ENCODE data around the gene CFAP410. TPM values are rescaled to one million over a fixed set of nuclear protein-coding genes. Genes with fewer than 3 reads are reported as not detected.

Gene CFAP410
- total RNA-seq, 1 donor from 2014 or later = 25.4 TPM

DNA sequence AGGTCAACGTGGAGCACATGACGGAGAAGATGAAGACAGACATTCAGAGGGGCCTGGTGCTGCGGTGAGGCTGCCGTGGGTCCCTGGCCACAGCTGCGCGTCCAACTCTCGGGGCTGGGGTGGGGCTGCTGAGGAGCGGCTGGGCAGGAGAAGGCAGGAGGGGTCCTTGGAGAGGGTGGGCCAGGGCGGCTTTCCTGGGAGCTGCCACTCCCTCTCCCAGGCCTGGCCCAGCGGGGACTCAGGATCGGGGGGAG, 14.4 kb downstream of the CFAP410 start:
- TF ChIP-seq, protein P1, sequence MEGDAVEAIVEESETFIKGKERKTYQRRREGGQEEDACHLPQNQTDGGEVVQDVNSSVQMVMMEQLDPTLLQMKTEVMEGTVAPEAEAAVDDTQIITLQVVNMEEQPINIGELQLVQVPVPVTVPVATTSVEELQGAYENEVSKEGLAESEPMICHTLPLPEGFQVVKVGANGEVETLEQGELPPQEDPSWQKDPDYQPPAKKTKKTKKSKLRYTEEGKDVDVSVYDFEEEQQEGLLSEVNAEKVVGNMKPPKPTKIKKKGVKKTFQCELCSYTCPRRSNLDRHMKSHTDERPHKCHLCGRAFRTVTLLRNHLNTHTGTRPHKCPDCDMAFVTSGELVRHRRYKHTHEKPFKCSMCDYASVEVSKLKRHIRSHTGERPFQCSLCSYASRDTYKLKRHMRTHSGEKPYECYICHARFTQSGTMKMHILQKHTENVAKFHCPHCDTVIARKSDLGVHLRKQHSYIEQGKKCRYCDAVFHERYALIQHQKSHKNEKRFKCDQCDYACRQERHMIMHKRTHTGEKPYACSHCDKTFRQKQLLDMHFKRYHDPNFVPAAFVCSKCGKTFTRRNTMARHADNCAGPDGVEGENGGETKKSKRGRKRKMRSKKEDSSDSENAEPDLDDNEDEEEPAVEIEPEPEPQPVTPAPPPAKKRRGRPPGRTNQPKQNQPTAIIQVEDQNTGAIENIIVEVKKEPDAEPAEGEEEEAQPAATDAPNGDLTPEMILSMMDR (IDR thresholded peaks at IDR 0.05) = no peak
- Histone ChIP-seq H3K9me3 (no peaks in the 10 kb centered on the region), H3K4me3 (no peak overlapping the region), H3K27ac (no peak overlapping the region), H3K4me1 (no peaks in the 10 kb centered on the region), H3K27me3 (no peaks in the 10 kb centered on the region), H3K36me3 (peaks cover 60% of the 10 kb centered on the region)
- ATAC-seq (no peak), DNase-seq (no peak)
- intact Hi-C loops (cut with DNase I) = no loop called here

DNA sequence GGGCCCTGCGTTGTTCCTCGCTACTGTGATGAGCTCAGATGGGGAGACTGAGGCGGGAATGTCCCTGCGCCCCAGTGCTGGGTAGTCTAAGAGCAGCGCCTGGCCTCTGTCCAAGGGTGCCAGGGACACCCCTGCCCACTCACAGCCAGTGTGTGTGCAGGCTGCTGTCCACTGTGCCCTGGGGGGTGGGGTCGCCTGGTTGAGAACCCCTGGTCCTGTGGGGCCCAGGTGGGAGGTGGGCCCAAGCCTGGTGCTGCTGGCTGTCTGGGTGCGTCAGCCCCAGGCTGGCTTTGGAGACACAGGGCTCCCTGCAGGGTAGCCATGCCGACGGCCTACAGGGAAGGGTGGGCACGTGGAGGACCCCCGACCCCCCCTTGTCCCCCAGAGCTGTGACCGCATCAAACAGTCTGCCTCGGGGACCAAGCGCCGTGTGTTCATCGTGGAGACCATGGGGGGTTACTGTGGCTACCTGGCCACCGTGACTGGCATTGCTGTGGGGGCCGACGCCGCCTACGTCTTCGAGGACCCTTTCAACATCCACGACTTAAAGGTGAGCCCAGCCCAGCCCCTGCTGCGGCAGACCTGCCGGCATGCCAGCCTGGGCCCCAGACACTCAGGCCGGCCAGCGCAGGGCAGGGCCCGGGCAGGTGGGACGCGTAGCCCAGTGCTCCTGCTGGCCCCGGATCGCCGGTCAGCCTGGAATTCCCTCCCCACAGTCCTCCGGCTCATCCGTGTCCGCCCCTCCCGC, 14.9 kb downstream of the CFAP410 start:
- intact Hi-C loops (cut with DNase I) = no loop called here

DNA sequence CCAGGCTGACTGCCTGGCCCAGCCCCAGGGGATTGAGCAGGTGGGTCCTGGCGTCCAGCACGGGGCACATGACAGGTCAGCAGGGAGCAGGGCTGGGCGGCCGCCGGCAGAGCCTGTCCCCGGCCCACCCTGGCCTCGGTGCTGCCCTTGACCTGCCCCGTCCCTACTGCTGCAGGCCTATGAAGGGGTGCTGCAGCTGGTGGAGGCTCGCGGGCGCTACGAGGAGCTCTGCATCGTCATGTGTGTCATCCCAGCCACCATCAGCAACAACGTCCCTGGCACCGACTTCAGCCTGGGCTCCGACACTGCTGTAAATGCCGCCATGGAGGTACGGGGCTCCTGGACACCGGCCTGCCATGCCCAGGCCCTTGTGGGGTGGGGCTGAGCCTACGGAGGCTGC, 15.6 kb downstream of the CFAP410 start:
- no peaks in the 10 kb centered on the region for H3K27me3 ChIP-seq
- peaks cover 72% of the 10 kb centered on the region for H3K36me3 ChIP-seq
- TF ChIP-seq, protein P1 (IDR thresholded peaks at IDR 0.05) = no peak
- DNase-seq (no peak), ATAC-seq (no peak)
- H3K4me3 ChIP-seq = no peak overlapping the region
- no peaks in the 10 kb centered on the region for H3K4me1 ChIP-seq
- H3K9me3 ChIP-seq = no peaks in the 10 kb centered on the region
- intact Hi-C loops (cut with DNase I) = no loop called here
- no peak overlapping the region for H3K27ac ChIP-seq

More for the DNA sequence above, 14.9 kb downstream of the CFAP410 start:
- no peaks in the 10 kb centered on the region for H3K9me3 ChIP-seq
- no peaks in the 10 kb centered on the region for H3K27me3 ChIP-seq
- ATAC-seq = no peak
- no peaks in the 10 kb centered on the region for H3K4me1 ChIP-seq
- TF ChIP-seq, protein P1 (IDR thresholded peaks at IDR 0.05) = no peak
- peaks cover 65% of the 10 kb centered on the region for H3K36me3 ChIP-seq
- H3K27ac ChIP-seq = no peak overlapping the region
- H3K4me3 ChIP-seq = no peak overlapping the region
- no peak for DNase-seq

GRCh38 chr21:44322621-44323325, 16.4 kb downstream of the CFAP410 start:
- no peak for DNase-seq
- TF ChIP-seq, protein P1 (IDR thresholded peaks at IDR 0.05) = no peak
- Histone ChIP-seq H3K4me1 (no peaks in the 10 kb centered on the region), H3K27ac (no peak overlapping the region), H3K27me3 (no peaks in the 10 kb centered on the region), H3K4me3 (no peak overlapping the region), H3K36me3 (peaks cover 80% of the 10 kb centered on the region), H3K9me3 (no peaks in the 10 kb centered on the region)
- no peak for ATAC-seq
- intact Hi-C loops (cut with DNase I) = no loop called here

GRCh38 chr21:44321846-44322450, 17.2 kb downstream of the CFAP410 start:
- Histone ChIP-seq H3K4me3 (no peak overlapping the region), H3K27me3 (no peaks in the 10 kb centered on the region), H3K9me3 (no peaks in the 10 kb centered on the region), H3K4me1 (no peaks in the 10 kb centered on the region), H3K36me3 (peaks cover 88% of the 10 kb centered on the region), H3K27ac (no peak overlapping the region)
- DNase-seq = no peak
- TF ChIP-seq, protein P1 (IDR thresholded peaks at IDR 0.05) = no peak
- no peak for ATAC-seq
- intact Hi-C loops (cut with DNase I) = no loop called here

Data from upper lobe of right lung (tissue), 1 donor.